GM12878 (cell line): Measurements from ENCODE around the gene BNIP3. TPM values are rescaled to one million over a fixed set of nuclear protein-coding genes. Genes with fewer than 3 reads are reported as not detected.

Experiments
- ATAC-seq: fragments of 200-7000 bp; cut with Tn5 transposase; 3 replicates; pipeline ENCODE4 v1.9.1; 2020; ENCODE audit warnings: mild to moderate bottlenecking, moderate library complexity
- BruUV-seq: library from RNA; stranded (reverse); fragments of 400-500 nt; replicated peaks from 2 replicates; lab custom pipeline; 2021; lab: Mats Ljungman, UMichigan
- CTCF ChIA-PET: fragments of 300-600 bp; sonication (Branson Sonifier 250); formaldehyde crosslinking; extraction: SDS; loops from one replicate; lab custom pipeline; 2021; ENCODE audit warnings: inconsistent platforms; lab: Yijun Ruan, JAX
- POLR2A ChIA-PET: fragments of 350-600 bp; formaldehyde crosslinking; extraction: SDS; loops from one replicate; lab custom pipeline; 2021; ENCODE audit warnings: inconsistent platforms; lab: Charles Lee
- RAD21 ChIA-PET: fragments of 300-600 bp; sonication (Branson Sonifier 250); formaldehyde crosslinking; loops from one replicate; lab custom pipeline; 2023; ENCODE audit warnings: antibody characterized with exemption; ENCODE audit not compliant: unreplicated experiment; lab: Charles Lee
- SMC1A ChIA-PET: fragments of 300-600 bp; sonication (Branson Sonifier 250); formaldehyde crosslinking; loops from one replicate; lab custom pipeline; 2023; ENCODE audit not compliant: unreplicated experiment, uncharacterized antibody; lab: Charles Lee
- DNase-seq: peaks from one replicate; pipeline ENCODE4 v3.0.0-alpha.2; 2011; ENCODE audit warnings: low read depth, low spot score
- FAIRE-seq: peaks from 3 replicates; lab custom pipeline; 2011; peaks lifted over from hg19 to GRCh38; lab: Jason Lieb, UNC
- H2AFZ ChIP-seq: 2 replicates; pipeline ENCODE4 v1.6.0; 2011; ENCODE audit warnings: low read depth, low read length, control low read depth; ENCODE audit not compliant: control insufficient read depth
- H3K27ac ChIP-seq: 2 replicates; pipeline ENCODE4 v1.5.1; 2011; ENCODE audit warnings: control low read depth; ENCODE audit not compliant: control insufficient read depth, insufficient read depth
- H3K27me3 ChIP-seq, 2 experiments: replicated peaks in 1 of 2; 2 replicates each; pipeline versions ENCODE4 v1.6.0 to v1.6.1; 2011; ENCODE audit warnings: low read length in 1 of 2; ENCODE audit not compliant: control insufficient read depth in 2 of 2, insufficient read depth in 2 of 2
- H3K36me3 ChIP-seq, 2 experiments: 2 replicates each; pipeline ENCODE4 v1.5.1; 2011; ENCODE audit warnings: low read length in 1 of 2; ENCODE audit not compliant: control insufficient read depth in 2 of 2, insufficient read depth in 2 of 2
- H3K4me1 ChIP-seq: 2 replicates; pipeline ENCODE4 v1.6.1; 2011; ENCODE audit warnings: mild to moderate bottlenecking, low read length, moderate library complexity, mixed read lengths; ENCODE audit not compliant: control insufficient read depth, insufficient read depth
- H3K4me2 ChIP-seq: 2 replicates; pipeline ENCODE4 v1.6.0; 2011; ENCODE audit warnings: control low read depth; ENCODE audit not compliant: control insufficient read depth, insufficient read depth
- H3K4me3 ChIP-seq: fragments of 200-600 bp; sonication (generic); 2 replicates; pipeline ENCODE4 v1.5.1; 2016
- H3K79me2 ChIP-seq: 2 replicates; pipeline ENCODE4 v1.6.0; 2011; ENCODE audit warnings: low read length; ENCODE audit not compliant: control insufficient read depth, insufficient read depth
- H3K9ac ChIP-seq: 2 replicates; pipeline ENCODE4 v1.8.0; 2011; ENCODE audit warnings: low read length, control low read depth, mixed read lengths; ENCODE audit not compliant: control insufficient read depth, insufficient read depth
- H3K9me3 ChIP-seq: replicated peaks from 3 replicates; pipeline ENCODE4 v1.5.1; 2011; ENCODE audit warnings: mild to moderate bottlenecking, low read length; ENCODE audit not compliant: control insufficient read depth, insufficient read depth
- H4K20me1 ChIP-seq: 2 replicates; pipeline ENCODE4 v1.6.0; 2011; ENCODE audit not compliant: control insufficient read depth, insufficient read depth
- BHLHE40 ChIP-seq, 2 experiments: fragments of 450-650 bp in 1 of 2; IDR thresholded peaks; 2 replicates each; pipeline ENCODE4 v1.6.1; 2011 to 2017; ENCODE audit warnings: low read depth in 2 of 2, borderline replicate concordance in 1 of 2, improper control_type of control experiment in 1 of 2, low read length in 1 of 2, mild to moderate bottlenecking in 1 of 2
- CTCF ChIP-seq, 3 experiments: IDR thresholded peaks in 2 of 3; conservative IDR thresholded peaks in 1 of 3; 2 replicates each; pipeline ENCODE4 v1.5.1; 2011; ENCODE audit warnings: low read depth in 3 of 3, low read length in 3 of 3, mild to moderate bottlenecking in 3 of 3, control low read depth in 2 of 3, moderate library complexity in 2 of 3, inconsistent platforms in 1 of 3, mixed read lengths in 1 of 3; ENCODE audit not compliant: control insufficient read depth in 2 of 3, insufficient read depth in 1 of 3; ENCODE audit errors: extremely low read depth in 1 of 3
- IKZF1 ChIP-seq: fragments of 450-650 bp; conservative IDR thresholded peaks from 2 replicates; pipeline ENCODE4 v1.6.1; 2017; ENCODE audit warnings: antibody characterized with exemption, mild to moderate bottlenecking
- IRF4 ChIP-seq: IDR thresholded peaks from 2 replicates; pipeline ENCODE4 v1.6.1; 2011; ENCODE audit warnings: low read depth, low read length
- RAD21 ChIP-seq: IDR thresholded peaks from 2 replicates; pipeline ENCODE4 v1.6.1; 2011; ENCODE audit warnings: mild to moderate bottlenecking, low read depth, low read length, moderate library complexity; ENCODE audit not compliant: insufficient read depth
- RB1 ChIP-seq: fragments of 450-650 bp; formaldehyde crosslinking; IDR thresholded peaks from 2 replicates; pipeline ENCODE4 v1.6.1; 2017; ENCODE audit warnings: mild to moderate bottlenecking, borderline replicate concordance
- SMAD5 ChIP-seq: IDR thresholded peaks from 2 replicates; pipeline ENCODE4 v1.6.1; 2016; ENCODE audit warnings: antibody characterized with exemption, low read depth
- SMARCA5 ChIP-seq: fragments of 450-650 bp; IDR thresholded peaks from 2 replicates; pipeline ENCODE4 v1.6.1; 2017; ENCODE audit warnings: mild to moderate bottlenecking
- SMC3 ChIP-seq: IDR thresholded peaks from 2 replicates; pipeline ENCODE4 v1.6.1; 2011; ENCODE audit warnings: low read length, improper control_type of control experiment, borderline replicate concordance
- SUZ12 ChIP-seq: fragments of 200-600 bp; sonication (generic); IDR thresholded peaks from one replicate; pipeline ENCODE4 v1.6.1; 2018; ENCODE audit warnings: antibody characterized with exemption, mild to moderate bottlenecking; ENCODE audit not compliant: unreplicated experiment
- YY1 ChIP-seq: IDR thresholded peaks from 2 replicates; pipeline ENCODE4 v1.6.1; 2011; ENCODE audit warnings: low read depth, mild to moderate bottlenecking, low read length
- ZNF217 ChIP-seq: fragments of 450-650 bp; IDR thresholded peaks from 2 replicates; pipeline ENCODE4 v1.6.1; 2017; ENCODE audit warnings: antibody characterized with exemption, mild to moderate bottlenecking
- WGBS: methylation state at CpG from one replicate; pipeline ENCODE4 v1.1.6; 2016; ENCODE audit warnings: low lambda C conversion rate; ENCODE audit not compliant: insufficient replicate concordance, insufficient coverage; ENCODE audit errors: missing lambda C conversion rate; 5-methylcytosine and 5-hydroxymethylcytosine counted together
- in situ Hi-C: fragments of 300-500 bp; cut with MboI; formaldehyde crosslinking; loops from 9 replicates; pipeline ENCODE4 v1.14.3; 2018; ENCODE audit warnings: mixed read lengths
- intact Hi-C: fragments of 100-400 bp; cut with micrococcal nuclease; formaldehyde crosslinking; loops from one replicate; pipeline ENCODE4 v1.14.2; 2022; ENCODE audit not compliant: unreplicated experiment
- polyA plus RNA-seq, 11 experiments: library from polyadenylated mRNA; depleted of rRNA in 4 of 11; unstranded in 6 of 11; stranded (reverse) in 5 of 11; fragments of >200 nt; fragmentation: Nextera tagmentation in 4 of 11; fragmentation: Illumina TruSeq in 1 of 11; extraction: Ambion mirVana in 4 of 11; extraction: Trizol in 1 of 11; gene quantifications; 1 replicate in 1 of 11; 2 replicates in 10 of 11; pipeline versions ENCODE4 v1.2.1 to v1.2.3, GENCODE V29; 2011 to 2016; ENCODE audit warnings: inconsistent platforms in 2 of 11, missing spikeins in 2 of 11, low read depth in 1 of 11
- total RNA-seq, 4 experiments: library from RNA; depleted of rRNA in 3 of 4; stranded (reverse); fragments of >200 nt in 3 of 4; fragmentation: Illumina TruSeq in 1 of 4; extraction: Trizol in 1 of 4; gene quantifications; 2 replicates each; pipeline versions ENCODE4 v1.2.1 to v1.2.3, GENCODE V29; 2013 to 2021

Gene BNIP3
- total and polyA plus RNA-seq, 10 of the 15 experiments (the other 5 are each of a cell fraction or from before 2014, with no cell fraction given): 7.7 to 122 (median 29.9) TPM

DNA sequence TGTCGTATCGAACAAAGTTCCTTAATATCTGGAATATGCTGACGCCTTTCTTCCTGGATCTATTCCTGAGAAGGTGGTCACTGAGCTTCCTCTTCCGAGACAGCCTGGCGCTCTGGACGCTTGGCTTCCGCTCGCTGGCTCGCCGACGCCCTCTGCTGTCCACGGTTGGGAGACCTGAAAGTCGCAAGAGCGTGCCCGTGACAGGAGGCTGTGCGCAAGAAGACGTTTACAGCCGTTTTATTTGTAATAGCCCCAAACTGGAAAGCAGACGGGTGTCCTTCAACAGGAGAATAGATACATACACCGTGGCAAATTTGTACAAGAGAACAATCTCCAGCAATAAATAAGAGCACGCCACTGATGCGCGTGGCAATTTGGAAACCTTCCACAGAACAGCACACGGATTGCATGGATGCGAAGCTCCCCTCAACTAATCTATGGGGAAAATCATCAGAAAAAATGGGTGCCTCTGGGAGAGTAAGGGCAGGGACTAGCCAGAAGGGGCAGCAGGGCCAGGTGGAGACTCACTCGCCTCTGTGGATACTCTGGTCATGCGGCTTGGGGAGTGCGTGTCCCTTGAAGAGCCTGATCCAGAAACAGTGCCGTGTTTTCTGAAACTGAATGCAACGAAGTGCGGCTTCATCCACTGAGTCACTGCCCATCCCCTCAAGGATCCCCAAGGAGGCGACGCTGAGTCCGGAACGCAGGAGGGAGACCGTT, 41.5 kb upstream of the BNIP3 start:
- Histone ChIP-seq H3K79me2 (no peaks in the 10 kb centered on the region), H3K4me3 (no peak overlapping the region), H3K4me1 (no peaks in the 10 kb centered on the region), H3K36me3 (no peaks in the 10 kb centered on the region), H3K9ac (no peak overlapping the region), H3K27me3 (no peaks in the 10 kb centered on the region; a peak in 1 of 4 replicates), H3K4me2 (no peak overlapping the region), H4K20me1 (no peaks in the 10 kb centered on the region), H2AFZ (no peak overlapping the region; the same call in 1 of the 2 replicates), H3K27ac (no peak overlapping the region), H3K9me3 (no peaks in the 10 kb centered on the region)
- in situ Hi-C loops: loop anchor here (5.0 to 10.0 kb wide), 2 partner anchors 136 to 1838 kb away; no protein-coding TSS in a partner anchor
- FAIRE-seq (peak; percentile 23), DNase-seq (no peak), ATAC-seq (peak; percentile 92)
- BruUV-seq: no TSS peak
- ChIA-PET CTCF (interaction anchor here (0.5 to 2.0 kb wide), 14 partner anchors 9 to 151 kb away, joined by 3 to 50 read pairs (median 4); partner anchors contain the start of genes BNIP3 and PPP2R2D), POLR2A (no interaction called here), RAD21 (interaction anchor here (0.7 to 1.9 kb wide), 8 partner anchors 15 to 148 kb away, joined by 3 to 30 read pairs (median 4); partner anchors contain the start of genes BNIP3 and PPP2R2D), SMC1A (interaction anchor here (1.0 to 2.0 kb wide), 2 partner anchors 127 to 137 kb away, joined by 4 to 17 read pairs; no protein-coding TSS in a partner anchor)
- no peak for TF ChIP-seq ZNF217
- peak; percentile 44; the same call in 1 of the 2 replicates for TF ChIP-seq SMARCA5
- peak; percentile 56; the same call in 1 of the 2 replicates for TF ChIP-seq YY1
- no peak for TF ChIP-seq SMAD5
- TF ChIP-seq IKZF1: 0 out of 2 replicates have a peak, but pooled peaks have one; percentile 13
- 0 out of 2 replicates have a peak, but pooled peaks have one; percentile 37 for TF ChIP-seq IRF4
- peak in 1 of 2 experiments; percentile 49; a peak in 1 of 4 replicates for TF ChIP-seq BHLHE40 (IDR thresholded peaks at IDR 0.05; ENCODE audit: borderline replicate concordance in 1 of 2, low read depth in 2 of 2, low read length in 1 of 2)
- peak; percentile 29; the same call in 1 of the 2 replicates for TF ChIP-seq RB1
- peak; percentile 74 to 93 (median 83) for TF ChIP-seq CTCF (IDR thresholded peaks at IDR 0.05 in 2 of 3, conservative IDR thresholded peaks at IDR 0.05 in 1 of 3; ENCODE audit: control insufficient read depth in 2 of 3, extremely low read depth in 1 of 3, insufficient read depth in 1 of 3, low read depth in 3 of 3, low read length in 3 of 3)
- no peak for TF ChIP-seq SUZ12
- TF ChIP-seq SMC3: peak; percentile 84
- TF ChIP-seq RAD21: peak; percentile 85
- intact Hi-C loops: loop anchor here (1.0 kb wide), 1 partner anchor 138 kb away; no protein-coding TSS in a partner anchor
- 34% methylated on average over 36 of the region's 36 CpGs for WGBS
